ENCODE results near the gene COL5A1.

- TF ChIP-seq POLR2A (IDR thresholded peaks at IDR 0.05) (no peak), CTCF (IDR thresholded peaks at IDR 0.05) (no peak)
Observed at GRCh38 chr9:134755221-134755907, 113.8 kb downstream of the COL5A1 start.
